22Rv1 (cell line): Measurements from ENCODE around the gene INTS1.
A peak's percentile ranks its signal among the peaks of the same experiment; 100 is the strongest.

Experiments used
- H3K27ac ChIP-seq: fragments of 450-650 bp; 2 replicates; pipeline ENCODE4 v1.5.1; 2017
- CTCF ChIP-seq: fragments of 450-650 bp; IDR thresholded peaks from 2 replicates; pipeline ENCODE4 v1.5.1; 2017; ENCODE audit warnings: mild to moderate bottlenecking
- ZFX ChIP-seq: fragments of 450-650 bp; IDR thresholded peaks from 2 replicates; pipeline ENCODE4 v1.6.1; 2017; ENCODE audit warnings: antibody characterized with exemption, borderline replicate concordance

The INTS1 gene

DNA sequence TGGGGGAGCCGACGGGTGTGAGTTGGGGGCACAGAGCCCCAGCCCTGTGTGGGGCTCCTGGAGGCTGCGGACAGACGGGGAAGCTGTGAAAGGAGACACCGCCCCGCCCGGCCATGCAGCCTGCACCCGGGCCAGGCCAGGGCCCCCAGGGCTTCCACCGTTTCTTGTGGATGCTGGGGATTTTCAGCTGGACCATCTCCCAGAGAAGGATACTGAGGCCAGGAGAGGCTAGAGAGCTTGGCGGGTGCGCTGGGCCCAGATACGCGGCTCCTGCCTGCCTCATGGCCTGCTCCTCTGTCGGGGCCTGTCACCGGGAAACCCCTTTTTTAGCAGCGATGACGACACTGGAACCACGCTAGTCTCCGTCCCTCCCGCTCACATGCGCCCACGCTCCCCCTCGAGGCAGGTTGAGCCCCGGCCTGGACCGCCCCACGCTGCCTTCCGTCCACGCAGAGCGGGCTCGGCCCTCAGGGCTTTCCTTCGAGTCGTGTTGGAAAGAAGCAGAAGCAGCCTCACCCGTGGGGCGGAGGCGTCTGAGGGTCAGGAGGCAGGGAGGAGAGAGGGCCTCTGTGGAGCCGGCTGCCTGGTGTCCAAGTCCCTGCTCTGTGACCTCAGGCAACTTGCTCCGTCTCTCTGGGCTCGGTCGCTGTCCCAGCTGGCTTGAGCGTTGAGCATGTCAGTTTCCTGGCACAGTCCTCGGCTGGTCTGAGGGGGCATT, 40.1 kb upstream of the INTS1 start:
- H3K27ac ChIP-seq: peak overlapping the region; percentile 46
- TF ChIP-seq ZFX (no peak), CTCF (no peak)

- peak overlapping the region; percentile 46 for H3K27ac ChIP-seq
- TF ChIP-seq CTCF: no peak
Measured at GRCh38 chr7:1543826-1544177, 39.6 kb upstream of the INTS1 start.

DNA sequence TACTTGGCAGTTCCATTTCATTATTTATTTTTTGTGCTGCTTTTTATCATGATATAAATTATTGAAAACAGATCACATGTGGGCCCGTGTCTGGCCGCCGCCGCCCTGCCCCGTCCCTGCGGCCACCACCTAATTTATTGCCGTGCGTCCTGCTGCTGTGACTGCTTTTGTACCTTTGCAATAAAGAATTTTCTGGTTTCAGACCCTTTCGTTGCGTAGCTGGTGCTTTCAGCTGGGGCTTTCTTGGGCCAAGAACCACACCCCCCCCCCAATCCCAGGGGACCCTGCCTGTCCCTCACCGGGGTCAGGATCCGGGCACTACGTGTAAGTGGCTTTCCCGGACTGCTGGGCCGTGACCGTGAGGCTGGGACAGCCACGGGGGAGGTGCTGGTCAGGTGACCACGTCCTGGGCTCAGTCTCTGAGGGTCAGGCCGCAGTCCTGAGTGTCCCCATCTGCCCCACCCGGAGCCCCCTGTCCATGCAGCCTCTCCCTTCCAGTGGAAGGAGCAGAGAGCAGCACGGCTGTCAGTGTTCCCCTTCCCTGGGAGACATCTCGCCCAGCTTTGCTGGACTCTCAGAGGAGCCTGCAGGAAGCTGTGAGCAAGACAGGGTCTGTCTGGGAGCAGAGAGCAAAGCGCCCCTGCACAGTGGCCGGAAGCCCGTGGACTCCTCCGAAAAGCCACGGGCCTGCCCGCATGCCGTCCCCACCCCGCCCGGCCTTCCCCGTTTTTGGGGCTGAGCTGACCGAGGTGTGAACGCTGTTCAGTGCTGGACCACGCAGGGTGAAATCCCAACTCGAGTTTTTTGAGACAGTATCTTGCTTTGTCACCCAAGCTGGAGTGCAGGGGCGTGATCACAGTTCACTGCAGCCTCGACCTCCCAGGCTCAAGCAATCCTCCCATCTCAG, 38.9 kb upstream of the INTS1 start:
- peak overlapping the region; percentile 46 for H3K27ac ChIP-seq
- no peak; the same call in 1 of the 2 replicates for TF ChIP-seq CTCF
- TF ChIP-seq ZFX: no peak

DNA sequence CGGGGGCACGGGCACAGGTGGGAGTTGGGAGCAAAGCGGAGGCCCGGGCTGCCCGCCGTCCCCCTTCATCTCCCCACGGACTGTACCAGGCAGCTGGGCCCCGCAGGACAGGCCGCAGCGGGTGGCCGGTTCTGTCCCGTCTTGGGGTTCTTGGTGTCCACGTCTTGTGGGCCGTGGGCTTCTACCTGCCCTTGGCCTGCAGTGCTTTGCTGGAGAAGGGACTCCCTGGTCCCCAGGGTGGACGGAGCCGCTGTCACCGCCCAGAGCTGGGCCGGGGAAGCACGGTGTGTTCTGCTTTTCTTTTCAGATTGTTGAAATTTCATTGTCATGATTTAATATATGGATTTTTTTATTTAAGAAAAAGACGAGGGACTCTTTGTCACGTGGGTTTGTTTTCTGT, 38.1 kb upstream of the INTS1 start:
- TF ChIP-seq ZFX (no peak), CTCF (no peak)
- peak overlapping the region; percentile 46 for H3K27ac ChIP-seq

DNA sequence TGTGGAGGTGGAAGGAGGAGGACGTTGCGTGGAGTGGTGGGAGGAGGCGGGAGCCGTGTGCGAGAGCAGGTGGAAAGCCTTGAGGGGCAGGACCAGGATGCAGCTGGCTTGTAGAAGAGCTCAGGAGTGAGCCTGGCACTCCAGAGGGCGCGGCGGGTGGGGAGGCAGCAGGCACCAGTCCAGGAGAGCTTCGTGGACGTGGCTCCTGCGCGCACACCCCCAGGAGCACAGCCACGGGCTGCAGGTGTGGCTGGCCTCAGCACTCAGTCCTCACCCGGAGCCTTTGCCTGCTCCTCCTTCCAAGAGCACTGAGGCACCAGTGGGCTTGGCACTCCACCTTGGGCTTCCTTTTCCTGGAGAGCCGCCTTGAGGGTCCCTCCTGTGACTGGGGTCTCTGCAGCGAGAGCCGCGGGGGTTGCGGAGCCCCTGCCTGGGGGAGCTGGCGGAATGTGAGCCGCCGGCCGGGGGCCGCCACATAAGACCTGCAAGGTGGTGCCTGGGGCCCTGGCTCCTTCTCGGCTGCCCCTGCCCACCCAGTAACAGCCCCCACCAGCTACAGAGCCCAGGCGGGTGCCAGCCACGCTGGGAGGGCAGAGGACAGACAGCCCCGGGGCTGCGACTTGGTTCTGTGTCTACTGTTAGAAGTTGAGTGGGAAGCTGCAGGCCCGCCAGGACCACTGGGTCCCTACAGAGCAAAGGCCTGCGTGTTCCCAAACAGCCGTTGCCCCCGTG, 37.4 kb upstream of the INTS1 start:
- H3K27ac ChIP-seq: peak overlapping the region; percentile 46
- TF ChIP-seq CTCF (no peak), ZFX (no peak)

DNA sequence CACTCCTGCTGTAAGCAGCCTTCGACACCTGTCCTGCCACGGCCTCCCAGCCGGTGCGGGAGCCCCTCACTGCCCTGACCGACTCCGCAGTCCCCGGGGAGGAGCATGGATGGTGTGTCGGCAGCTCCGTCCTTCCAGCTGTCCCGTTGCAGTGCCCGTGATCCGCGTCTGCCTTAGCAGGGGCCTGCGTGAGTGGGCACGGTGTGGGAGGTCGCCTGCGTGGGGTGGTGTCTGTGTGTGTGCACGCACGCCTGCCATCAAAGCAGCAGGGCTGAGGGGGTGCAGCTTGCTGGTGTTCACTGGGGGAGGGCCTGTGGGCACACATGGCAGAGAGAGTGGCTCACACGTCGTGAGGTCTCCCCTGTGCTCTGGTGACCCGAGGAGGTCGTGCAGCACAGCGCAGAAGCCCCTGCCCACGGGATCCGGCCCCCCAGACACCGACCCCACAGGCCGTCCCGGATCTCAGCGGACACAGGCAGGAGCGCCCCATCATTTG, 36.6 kb upstream of the INTS1 start:
- TF ChIP-seq CTCF (no peak), ZFX (no peak)
- no peak overlapping the region for H3K27ac ChIP-seq
